Nephron progenitor cell (in vitro differentiated cells): ENCODE measurements around the gene LRRC45.

Experiments used
- DNase-seq: peaks from one replicate; pipeline ENCODE4 v3.0.0; 2021
- H3K27ac Mint-ChIP-seq: 2 replicates; pipeline ENCODE4 v1.8.0; 2021; ENCODE audit warnings: mild to moderate bottlenecking, moderate library complexity, mixed read lengths
- H3K27me3 Mint-ChIP-seq: 2 replicates; pipeline ENCODE4 v1.8.0; 2021; ENCODE audit warnings: mild to moderate bottlenecking, low read depth, mixed read lengths; ENCODE audit not compliant: poor library complexity
- H3K36me3 Mint-ChIP-seq: 2 replicates; pipeline ENCODE4 v1.8.0; 2021; ENCODE audit warnings: low read depth, mixed read lengths
- H3K4me1 Mint-ChIP-seq: 2 replicates; pipeline ENCODE4 v1.8.0; 2021; ENCODE audit warnings: mixed read lengths
- H3K4me3 Mint-ChIP-seq: 2 replicates; pipeline ENCODE4 v1.8.0; 2021; ENCODE audit warnings: mild to moderate bottlenecking, moderate library complexity, mixed read lengths
- H3K9me3 Mint-ChIP-seq: 2 replicates; pipeline ENCODE4 v1.8.0; 2021; ENCODE audit warnings: mild to moderate bottlenecking, moderate library complexity, mixed read lengths
- CTCF ChIP-seq: fragments of 200-600 bp; sonication (generic); IDR thresholded peaks from 2 replicates; pipeline ENCODE4 v1.5.0; 2021; ENCODE audit warnings: antibody characterized with exemption

Gene LRRC45

GRCh38 chr17:82053130-82053529 is 30.0 kb downstream of the LRRC45 start:
- no peaks in the 10 kb centered on the region for H3K9me3 Mint-ChIP-seq
- DNase-seq = no peak
- no peaks in the 10 kb centered on the region for H3K36me3 Mint-ChIP-seq
- no peaks in the 10 kb centered on the region for H3K27me3 Mint-ChIP-seq
- peaks cover 20% of the 10 kb centered on the region for H3K4me1 Mint-ChIP-seq
- H3K27ac Mint-ChIP-seq = no peak overlapping the region
- peak overlapping the region; percentile 80 for H3K4me3 Mint-ChIP-seq
- TF ChIP-seq CTCF = no peak

GRCh38 chr17:82053556-82054263 is 30.6 kb downstream of the LRRC45 start:
- no peak for DNase-seq
- Mint-ChIP-seq H3K9me3 (no peaks in the 10 kb centered on the region), H3K4me1 (peaks cover 20% of the 10 kb centered on the region), H3K27ac (no peak overlapping the region), H3K36me3 (no peaks in the 10 kb centered on the region), H3K27me3 (no peaks in the 10 kb centered on the region), H3K4me3 (peak overlapping the region; percentile 80)
- TF ChIP-seq CTCF = no peak

GRCh38 chr17:82054351-82055022 is 31.4 kb downstream of the LRRC45 start:
- Mint-ChIP-seq H3K4me3 (peak overlapping the region; percentile 25), H3K36me3 (no peaks in the 10 kb centered on the region), H3K9me3 (no peaks in the 10 kb centered on the region), H3K27ac (no peak overlapping the region), H3K27me3 (no peaks in the 10 kb centered on the region), H3K4me1 (peaks cover 20% of the 10 kb centered on the region)
- no peak for DNase-seq
- no peak for TF ChIP-seq CTCF

GRCh38 chr17:82055023-82055964 is 32.2 kb downstream of the LRRC45 start:
- no peaks in the 10 kb centered on the region for H3K27me3 Mint-ChIP-seq
- H3K9me3 Mint-ChIP-seq = no peaks in the 10 kb centered on the region
- peak overlapping the region; percentile 25 for H3K4me3 Mint-ChIP-seq
- no peak overlapping the region for H3K27ac Mint-ChIP-seq
- H3K4me1 Mint-ChIP-seq = peaks cover 18% of the 10 kb centered on the region
- no peaks in the 10 kb centered on the region for H3K36me3 Mint-ChIP-seq
- no peak for DNase-seq
- no peak for TF ChIP-seq CTCF

- no peak for TF ChIP-seq CTCF
- H3K9me3 Mint-ChIP-seq = no peaks in the 10 kb centered on the region
These were observed 33.0 kb downstream of the LRRC45 start for GRCh38 chr17:82055965-82056728.

More at GRCh38 chr17:82055965-82056728, 33.0 kb downstream of the LRRC45 start:
- no peak overlapping the region for H3K4me3 Mint-ChIP-seq
- no peak for DNase-seq
- H3K27me3 Mint-ChIP-seq = no peaks in the 10 kb centered on the region
- no peaks in the 10 kb centered on the region for H3K36me3 Mint-ChIP-seq
- no peak overlapping the region for H3K27ac Mint-ChIP-seq
- peaks cover 12% of the 10 kb centered on the region for H3K4me1 Mint-ChIP-seq
